ENCODE measurements around the gene TPST2. TPM values are rescaled to one million over a fixed set of nuclear protein-coding genes. Genes with fewer than 3 reads are reported as not detected.
A peak's percentile ranks its signal among the peaks of the same experiment; 100 is the strongest.

Gene TPST2
- polyA plus RNA-seq, 3 donors, result 62.8 to 83.8 (median 69.5) TPM

DNA sequence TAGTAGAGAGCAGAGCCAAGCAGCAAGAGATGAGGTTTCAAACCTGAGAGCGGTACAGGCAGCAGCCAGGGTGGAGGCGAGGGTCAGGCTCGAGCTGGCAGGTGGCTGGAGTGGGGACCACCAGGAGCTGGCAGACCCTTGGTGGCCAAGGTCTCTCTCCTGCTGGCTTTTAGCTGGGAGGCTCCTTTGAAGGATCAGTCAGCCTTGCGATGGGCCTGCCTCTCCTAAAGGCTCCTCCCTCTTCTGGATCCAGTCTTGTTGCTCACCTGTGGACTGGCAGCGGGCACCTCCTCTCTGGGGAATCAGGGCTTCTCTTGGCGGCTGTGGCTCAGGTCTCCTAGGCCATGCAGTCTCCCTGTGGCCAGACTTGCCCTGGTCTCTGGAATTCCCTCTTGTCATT lies 24.8 kb downstream of the TPST2 start:
- no peak for DNase-seq
- Histone ChIP-seq H3K4me3 (replicated peaks in 1 of 3; ENCODE audit: low read depth in 2 of 3, low read length in 3 of 3) (no peak overlapping the region), H3K4me1 (ENCODE audit: control insufficient read depth in 1 of 2, insufficient read depth in 2 of 2, low read length in 2 of 2) (peaks cover 7% of the 10 kb centered on the region in 2 donors), H3K27ac (ENCODE audit: low read depth in 1 of 2, low read length in 2 of 2) (no peak overlapping the region), H3K36me3 (replicated peaks in 1 of 2; ENCODE audit: control insufficient read depth in 1 of 2, insufficient read depth in 2 of 2, low read length in 2 of 2) (peaks cover 22 to 32% of the 10 kb centered on the region in 2 donors), H3K4me2 (replicated peaks; ENCODE audit: extremely low read depth, low read length, poor library complexity, severe bottlenecking) (no peak overlapping the region), H2AFZ (ENCODE audit: insufficient read depth, low read depth, low read length, poor library complexity, severe bottlenecking) (no peak overlapping the region), H3K27me3 (ENCODE audit: control insufficient read depth in 2 of 2, insufficient read depth in 2 of 2, low read length in 2 of 2) (no peaks in the 10 kb centered on the region), H3K79me2 (ENCODE audit: insufficient read depth, low read length) (peaks cover 88% of the 10 kb centered on the region), H3K9me3 (replicated peaks in 1 of 2; ENCODE audit: control insufficient read depth in 1 of 2, insufficient read depth in 1 of 2, low read length in 2 of 2) (no peaks in the 10 kb centered on the region), H4K20me1 (ENCODE audit: insufficient read depth, low read length) (peaks cover 91% of the 10 kb centered on the region), H3K9ac (ENCODE audit: insufficient read depth, low read length, poor library complexity, severe bottlenecking) (no peak overlapping the region)
- Mint-ChIP-seq H3K4me3 (peak overlapping the region in 1 of 2 donors; percentile 48), H3K9me3 (peaks cover 0 to 1% (median 0%) of the 10 kb centered on the region in 7 donors), H3K27ac (peak overlapping the region in 4 of 7 donors; percentile 53 to 66 (median 63)), H3K27me3 (ENCODE audit: low read depth in 3 of 3) (peaks cover 0 to 2% (median 2%) of the 10 kb centered on the region in 3 donors), H3K36me3 (peaks cover 29 to 54% of the 10 kb centered on the region in 2 donors), H3K4me1 (peaks cover 26% of the 10 kb centered on the region)
- TF ChIP-seq, protein P1, sequence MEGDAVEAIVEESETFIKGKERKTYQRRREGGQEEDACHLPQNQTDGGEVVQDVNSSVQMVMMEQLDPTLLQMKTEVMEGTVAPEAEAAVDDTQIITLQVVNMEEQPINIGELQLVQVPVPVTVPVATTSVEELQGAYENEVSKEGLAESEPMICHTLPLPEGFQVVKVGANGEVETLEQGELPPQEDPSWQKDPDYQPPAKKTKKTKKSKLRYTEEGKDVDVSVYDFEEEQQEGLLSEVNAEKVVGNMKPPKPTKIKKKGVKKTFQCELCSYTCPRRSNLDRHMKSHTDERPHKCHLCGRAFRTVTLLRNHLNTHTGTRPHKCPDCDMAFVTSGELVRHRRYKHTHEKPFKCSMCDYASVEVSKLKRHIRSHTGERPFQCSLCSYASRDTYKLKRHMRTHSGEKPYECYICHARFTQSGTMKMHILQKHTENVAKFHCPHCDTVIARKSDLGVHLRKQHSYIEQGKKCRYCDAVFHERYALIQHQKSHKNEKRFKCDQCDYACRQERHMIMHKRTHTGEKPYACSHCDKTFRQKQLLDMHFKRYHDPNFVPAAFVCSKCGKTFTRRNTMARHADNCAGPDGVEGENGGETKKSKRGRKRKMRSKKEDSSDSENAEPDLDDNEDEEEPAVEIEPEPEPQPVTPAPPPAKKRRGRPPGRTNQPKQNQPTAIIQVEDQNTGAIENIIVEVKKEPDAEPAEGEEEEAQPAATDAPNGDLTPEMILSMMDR (IDR thresholded peaks at IDR 0.05), result no peak
- intact Hi-C loops (cut with micrococcal nuclease), result loop anchor here in 1 of 2 donors (5.0 kb wide), 1 partner anchor 33 kb away; no protein-coding TSS in a partner anchor
- WGBS (ENCODE audit: insufficient coverage), result 98% methylated on average over 6 of the region's 6 CpGs

DNA sequence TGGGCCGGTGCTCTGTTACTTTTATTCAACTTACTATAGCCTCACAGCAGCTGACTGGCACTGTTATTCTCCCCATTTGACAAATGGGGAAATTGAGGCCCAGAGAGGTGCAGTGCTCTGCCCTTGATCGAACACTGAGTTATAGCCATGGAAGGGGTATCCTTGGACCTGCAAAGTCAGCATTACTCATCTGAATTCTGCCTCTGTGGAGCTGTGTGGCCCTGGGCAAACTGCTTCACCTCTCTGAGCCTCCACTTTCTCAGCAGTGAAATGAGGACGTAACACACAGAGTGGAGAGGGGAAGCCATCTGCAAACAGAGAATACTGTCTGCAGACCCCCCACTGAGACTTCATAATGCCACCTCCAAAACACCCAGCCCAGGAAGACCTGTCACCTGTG lies 25.3 kb downstream of the TPST2 start:
- Histone ChIP-seq H3K4me2 (replicated peaks; ENCODE audit: extremely low read depth, low read length, poor library complexity, severe bottlenecking) (no peak overlapping the region), H3K79me2 (ENCODE audit: insufficient read depth, low read length) (peaks cover 89% of the 10 kb centered on the region), H3K4me3 (replicated peaks in 1 of 3; ENCODE audit: low read depth in 2 of 3, low read length in 3 of 3) (no peak overlapping the region), H3K4me1 (ENCODE audit: control insufficient read depth in 1 of 2, insufficient read depth in 2 of 2, low read length in 2 of 2) (peaks cover 9% of the 10 kb centered on the region in 2 donors), H3K36me3 (replicated peaks in 1 of 2; ENCODE audit: control insufficient read depth in 1 of 2, insufficient read depth in 2 of 2, low read length in 2 of 2) (peaks cover 22 to 32% of the 10 kb centered on the region in 2 donors), H3K9me3 (replicated peaks in 1 of 2; ENCODE audit: control insufficient read depth in 1 of 2, insufficient read depth in 1 of 2, low read length in 2 of 2) (no peaks in the 10 kb centered on the region), H4K20me1 (ENCODE audit: insufficient read depth, low read length) (peaks cover 93% of the 10 kb centered on the region), H2AFZ (ENCODE audit: insufficient read depth, low read depth, low read length, poor library complexity, severe bottlenecking) (no peak overlapping the region), H3K9ac (ENCODE audit: insufficient read depth, low read length, poor library complexity, severe bottlenecking) (no peak overlapping the region), H3K27me3 (ENCODE audit: control insufficient read depth in 2 of 2, insufficient read depth in 2 of 2, low read length in 2 of 2) (no peaks in the 10 kb centered on the region), H3K27ac (ENCODE audit: low read depth in 1 of 2, low read length in 2 of 2) (no peak overlapping the region)
- TF ChIP-seq, protein P1 (IDR thresholded peaks at IDR 0.05), result no peak
- DNase-seq, result no peak
- intact Hi-C loops (cut with micrococcal nuclease), result loop anchor here in 1 of 2 donors (5.0 kb wide), 1 partner anchor 32 kb away; no protein-coding TSS in a partner anchor
- H3K36me3 Mint-ChIP-seq, result peaks cover 27 to 49% of the 10 kb centered on the region in 2 donors
- H3K4me3 Mint-ChIP-seq, result peak overlapping the region in 1 of 2 donors; percentile 48
- H3K27me3 Mint-ChIP-seq (ENCODE audit: low read depth in 3 of 3), result peaks cover 0 to 2% (median 0%) of the 10 kb centered on the region in 3 donors
- peaks cover 0 to 1% (median 0%) of the 10 kb centered on the region in 7 donors for H3K9me3 Mint-ChIP-seq
- peak overlapping the region in 1 of 7 donors; percentile 40 for H3K27ac Mint-ChIP-seq
- peaks cover 25% of the 10 kb centered on the region for H3K4me1 Mint-ChIP-seq
- WGBS (ENCODE audit: insufficient coverage), result 100% methylated on average over 1 of the region's 3 CpGs

Data from CD14-positive monocyte (primary cell).